GM19240 (cell line): ENCODE results near the gene UBA6.
A peak's percentile ranks its signal among the peaks of the same experiment; 100 is the strongest.
"Not testable (repeated sequence)": the region's sequence is repeated elsewhere in the genome, so short reads cannot be mapped to it uniquely, and the experiment has no call there.

Experiments used
- DNase-seq: peaks from one replicate; pipeline ENCODE4 v3.0.0; 2011; ENCODE audit warnings: low spot score; ENCODE audit not compliant: insufficient read length

The UBA6 gene

GRCh38 chr4:67700738-67701516 lies at the start of gene UBA6:
TSS of gene UBA6 (minus strand) at chr4:67701155. CDS start at chr4:67701119, 36 bp downstream.
- DNase-seq, result peak; percentile 73

GRCh38 chr4:67750691-67751090 lies 49.7 kb upstream of the UBA6 start:
- no peak for DNase-seq

GRCh38 chr4:67749286-67749685 lies 48.3 kb upstream of the UBA6 start:
- no peak for DNase-seq

GRCh38 chr4:67746797-67747495 lies 46.0 kb upstream of the UBA6 start:
- no peak for DNase-seq

GRCh38 chr4:67744561-67745283 lies 43.8 kb upstream of the UBA6 start:
- DNase-seq, result no peak

GRCh38 chr4:67743194-67743593 lies 42.2 kb upstream of the UBA6 start:
- DNase-seq, result no peak

GRCh38 chr4:67736262-67736661 lies 35.3 kb upstream of the UBA6 start:
- no peak for DNase-seq

GRCh38 chr4:67735325-67735724 lies 34.4 kb upstream of the UBA6 start:
- no peak for DNase-seq

- DNase-seq, result not testable (repeated sequence)
Observed at GRCh38 chr4:67730511-67730910, 29.6 kb upstream of the UBA6 start.

- no peak for DNase-seq
Observed at GRCh38 chr4:67727124-67727850, 26.3 kb upstream of the UBA6 start.

- no peak for DNase-seq
Observed at GRCh38 chr4:67725981-67726380, 25.0 kb upstream of the UBA6 start.

- no peak for DNase-seq
Observed at GRCh38 chr4:67725132-67725531, 24.2 kb upstream of the UBA6 start.

- DNase-seq, result no peak
Observed at GRCh38 chr4:67723949-67724348, 23.0 kb upstream of the UBA6 start.

GRCh38 chr4:67723341-67723740 lies 22.4 kb upstream of the UBA6 start:
- no peak for DNase-seq

GRCh38 chr4:67721770-67722597 lies 21.0 kb upstream of the UBA6 start:
- no peak for DNase-seq

- no peak for DNase-seq
Observed at GRCh38 chr4:67721315-67721769, 20.4 kb upstream of the UBA6 start.

- DNase-seq, result no peak
Observed at GRCh38 chr4:67719953-67720617, 19.1 kb upstream of the UBA6 start.

- no peak for DNase-seq
Observed at GRCh38 chr4:67718848-67719247, 17.9 kb upstream of the UBA6 start.

- no peak for DNase-seq
Observed at GRCh38 chr4:67717586-67717985, 16.6 kb upstream of the UBA6 start.

- DNase-seq, result no peak
Observed at GRCh38 chr4:67714955-67715354, 14.0 kb upstream of the UBA6 start.
